A549 treated with GW870086 at 1 μM for 4 hours (cell line): ENCODE data around the gene IL17D. TPM values are rescaled to one million over a fixed set of nuclear protein-coding genes. Genes with fewer than 3 reads are reported as not detected.

ENCODE experiments used
- total RNA-seq: library from RNA; stranded (reverse); fragments of 200-300 nt; extraction: Qiagen RNA extraction; gene quantifications from 5 replicates; pipeline ENCODE4 v1.2.3, GENCODE V29; 2022; ENCODE audit warnings: low read depth

The IL17D gene
- 1.00 to 1.6 TPM (median 1.5 TPM) in 5 replicates for total RNA-seq

GRCh38 chr13:20702915-20703779, at the start of gene IL17D:
IL17D (plus strand) TSS chr13:20703699; CDS start chr13:20704002, 303 bp downstream.

Other genes with a start within 250 kb of the IL17D start
- gene CRYL1, start 177.8 kb upstream of the IL17D start, total RNA-seq: 5.7 to 6.8 TPM (median 6.3 TPM) in 5 replicates
- gene IFT88, start 136.5 kb upstream of the IL17D start, total RNA-seq: 7.1 to 10.6 TPM (median 9.7 TPM) in 5 replicates
- 4.5 to 5.4 TPM (median 5.0 TPM) in 5 replicates for gene EEF1AKMT1, start 70.3 kb downstream of the IL17D start, total RNA-seq
- gene XPO4, start 199.0 kb downstream of the IL17D start, total RNA-seq: 4.7 to 6.5 TPM (median 6.2 TPM) in 5 replicates